ENCODE data around the gene HRC.

- TF ChIP-seq, protein P1, sequence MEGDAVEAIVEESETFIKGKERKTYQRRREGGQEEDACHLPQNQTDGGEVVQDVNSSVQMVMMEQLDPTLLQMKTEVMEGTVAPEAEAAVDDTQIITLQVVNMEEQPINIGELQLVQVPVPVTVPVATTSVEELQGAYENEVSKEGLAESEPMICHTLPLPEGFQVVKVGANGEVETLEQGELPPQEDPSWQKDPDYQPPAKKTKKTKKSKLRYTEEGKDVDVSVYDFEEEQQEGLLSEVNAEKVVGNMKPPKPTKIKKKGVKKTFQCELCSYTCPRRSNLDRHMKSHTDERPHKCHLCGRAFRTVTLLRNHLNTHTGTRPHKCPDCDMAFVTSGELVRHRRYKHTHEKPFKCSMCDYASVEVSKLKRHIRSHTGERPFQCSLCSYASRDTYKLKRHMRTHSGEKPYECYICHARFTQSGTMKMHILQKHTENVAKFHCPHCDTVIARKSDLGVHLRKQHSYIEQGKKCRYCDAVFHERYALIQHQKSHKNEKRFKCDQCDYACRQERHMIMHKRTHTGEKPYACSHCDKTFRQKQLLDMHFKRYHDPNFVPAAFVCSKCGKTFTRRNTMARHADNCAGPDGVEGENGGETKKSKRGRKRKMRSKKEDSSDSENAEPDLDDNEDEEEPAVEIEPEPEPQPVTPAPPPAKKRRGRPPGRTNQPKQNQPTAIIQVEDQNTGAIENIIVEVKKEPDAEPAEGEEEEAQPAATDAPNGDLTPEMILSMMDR (IDR thresholded peaks at IDR 0.05; ENCODE audit: low read length), result no peak
- no peak for TF ChIP-seq EZH2 (optimal IDR thresholded peaks at IDR 0.05; ENCODE audit: low read depth, low read length)
Observed at GRCh38 chr19:49189259-49189658, 34.1 kb upstream of the HRC start.

Measured in MM.1S (cell line).